ENCODE measurements around the gene APEX1.

DNA sequence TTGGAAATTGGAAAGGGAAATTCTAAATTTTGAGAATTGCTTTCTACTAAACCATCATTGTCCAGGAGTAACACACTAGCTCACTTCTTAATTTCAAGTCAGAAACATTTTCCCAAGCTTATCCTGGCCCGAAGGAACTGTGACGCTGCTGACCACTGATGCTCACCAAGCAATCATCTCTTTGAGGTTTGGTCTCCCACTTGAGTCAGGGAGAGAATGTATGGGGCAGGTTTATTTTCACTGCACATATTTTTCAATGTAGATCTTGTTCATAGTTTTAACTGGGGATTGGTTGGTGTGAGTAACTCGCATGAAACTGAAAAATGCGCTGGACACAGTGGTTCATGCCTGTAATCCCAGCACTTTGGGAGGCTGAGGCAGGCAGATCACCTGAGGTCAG lies 37.5 kb downstream of the APEX1 start:
- TF ChIP-seq POLR2AphosphoS5 (IDR thresholded peaks at IDR 0.05; ENCODE audit: low read depth): no peak
- no peak for TF ChIP-seq CTCF (IDR thresholded peaks at IDR 0.05; ENCODE audit: insufficient read depth, low read length)
- TF ChIP-seq REST (IDR thresholded peaks at IDR 0.05; ENCODE audit: insufficient replicate concordance, low read depth): no peak
- no peak for TF ChIP-seq SPI1 (IDR thresholded peaks at IDR 0.05; ENCODE audit: borderline replicate concordance, low read depth)

Data from HL-60 (cell line).